Stimulated activated memory B cell treated with anti-CD40 and anti-IgM and Interleukin-4, amounts not matched to agents 10 μg/mL and 1 μg/mL and 100 μg/mL, for 72 hours (primary cell): Measurements from ENCODE around the gene GLRX3.

Source experiments
- ATAC-seq: fragments of 150-1000 bp; cut with Tn5 transposase; 2 replicates; pipeline ENCODE4 v1.10.0; 2021
- H3K27ac Mint-ChIP-seq: one replicate; pipeline ENCODE4 v1.8.0; 2022; ENCODE audit warnings: mild to moderate bottlenecking, mixed read lengths
- H3K27me3 Mint-ChIP-seq: one replicate; pipeline ENCODE4 v1.8.0; 2022; ENCODE audit warnings: mixed read lengths
- H3K36me3 Mint-ChIP-seq: one replicate; pipeline ENCODE4 v1.8.0; 2022; ENCODE audit warnings: mixed read lengths
- H3K4me1 Mint-ChIP-seq: one replicate; pipeline ENCODE4 v1.8.0; 2022; ENCODE audit warnings: mixed read lengths
- H3K4me3 Mint-ChIP-seq: one replicate; pipeline ENCODE4 v1.8.0; 2022; ENCODE audit warnings: mild to moderate bottlenecking, moderate library complexity, mixed read lengths
- H3K9me3 Mint-ChIP-seq: one replicate; pipeline ENCODE4 v1.8.0; 2022; ENCODE audit warnings: mixed read lengths

GLRX3 gene

GRCh38 chr10:130167193-130167592 lies 31.0 kb downstream of the GLRX3 start:
- Mint-ChIP-seq H3K4me3 (no peak overlapping the region), H3K27me3 (no peaks in the 10 kb centered on the region), H3K9me3 (no peaks in the 10 kb centered on the region), H3K27ac (no peak overlapping the region), H3K36me3 (peaks cover 63% of the 10 kb centered on the region), H3K4me1 (peaks cover 8% of the 10 kb centered on the region)
- no peak for ATAC-seq

GRCh38 chr10:130167707-130168106 lies 31.5 kb downstream of the GLRX3 start:
- Mint-ChIP-seq H3K4me1 (peaks cover 8% of the 10 kb centered on the region), H3K4me3 (no peak overlapping the region), H3K9me3 (no peaks in the 10 kb centered on the region), H3K36me3 (peaks cover 61% of the 10 kb centered on the region), H3K27me3 (no peaks in the 10 kb centered on the region), H3K27ac (no peak overlapping the region)
- no peak for ATAC-seq

DNA sequence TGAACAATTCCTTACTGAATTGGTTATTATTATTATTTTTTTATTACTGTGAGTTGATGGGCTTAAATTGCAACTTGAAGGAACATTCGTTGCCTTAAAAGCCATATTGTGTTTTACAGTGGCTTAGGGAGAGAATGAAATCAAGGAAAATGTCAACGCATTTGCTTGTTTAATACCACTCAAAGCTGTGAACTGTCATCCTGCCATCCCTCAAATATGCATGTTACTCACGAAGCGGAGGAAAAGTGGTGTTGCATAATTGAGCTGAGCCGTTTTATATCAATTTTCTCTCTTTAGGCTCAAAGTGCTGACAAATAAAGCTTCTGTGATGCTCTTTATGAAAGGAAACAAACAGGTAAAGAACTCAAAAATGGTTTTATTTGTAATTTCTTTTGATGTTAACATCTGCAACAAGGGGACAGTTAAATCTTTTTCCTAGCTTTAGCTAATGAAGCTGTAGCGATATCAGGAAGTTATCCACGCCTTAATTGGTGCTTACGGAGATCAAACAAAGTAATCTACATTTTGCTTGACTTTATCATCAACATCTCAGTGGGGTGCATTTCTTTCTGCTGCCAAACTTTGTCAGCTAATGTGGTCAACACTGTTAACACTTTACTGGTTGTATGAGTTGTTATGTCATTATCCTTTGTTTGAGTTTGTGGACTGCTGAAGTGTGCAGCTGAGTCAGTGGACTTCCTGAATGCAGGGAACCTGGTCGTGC lies 33.1 kb downstream of the GLRX3 start:
- no peak overlapping the region for H3K4me3 Mint-ChIP-seq
- ATAC-seq: no peak
- no peaks in the 10 kb centered on the region for H3K27me3 Mint-ChIP-seq
- H3K4me1 Mint-ChIP-seq: peaks cover 8% of the 10 kb centered on the region
- H3K27ac Mint-ChIP-seq: no peak overlapping the region
- peaks cover 70% of the 10 kb centered on the region for H3K36me3 Mint-ChIP-seq
- H3K9me3 Mint-ChIP-seq: no peaks in the 10 kb centered on the region

DNA sequence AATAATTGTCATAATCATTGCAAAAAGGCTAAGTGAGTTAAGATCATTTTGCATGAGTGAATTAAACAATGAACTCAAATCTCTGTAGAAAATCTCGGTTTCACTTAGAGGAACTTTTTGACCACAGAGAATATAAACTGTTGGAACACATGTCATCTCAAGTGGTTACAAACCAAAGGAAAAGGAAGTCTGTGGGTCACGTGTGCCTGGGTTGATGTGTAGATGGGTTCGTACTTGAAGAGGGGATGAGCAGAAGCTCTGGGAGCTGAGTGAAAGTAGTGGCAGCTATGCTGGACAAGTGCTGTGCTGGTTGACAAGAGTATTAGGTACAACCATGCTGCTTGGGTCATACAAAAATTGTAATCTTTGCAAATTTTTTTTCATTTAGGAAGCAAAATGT lies 35.0 kb downstream of the GLRX3 start:
- no peak for ATAC-seq

DNA sequence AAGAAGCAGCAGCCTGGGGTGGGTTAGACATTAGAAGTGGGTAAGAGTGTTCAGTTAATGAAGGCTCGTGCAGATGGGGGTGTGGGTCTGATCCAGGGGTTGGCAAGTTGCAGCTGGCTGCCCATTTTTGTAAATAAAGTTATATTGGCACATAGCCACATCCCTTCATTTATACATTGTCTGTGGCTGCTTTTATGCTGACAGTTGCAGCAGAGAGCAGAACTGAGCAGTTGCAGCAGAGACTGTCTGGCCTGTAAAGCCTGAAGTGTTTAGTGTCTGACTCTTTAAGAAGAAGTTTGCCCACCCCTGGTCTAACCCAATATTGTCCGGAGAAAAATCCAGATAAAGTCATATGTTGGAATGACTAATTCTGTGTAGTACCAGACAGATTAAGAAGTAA lies 38.1 kb downstream of the GLRX3 start:
- Mint-ChIP-seq H3K4me3 (no peak overlapping the region), H3K36me3 (peaks cover 60% of the 10 kb centered on the region), H3K27ac (no peak overlapping the region), H3K27me3 (no peaks in the 10 kb centered on the region), H3K9me3 (no peaks in the 10 kb centered on the region), H3K4me1 (peaks cover 8% of the 10 kb centered on the region)
- ATAC-seq: no peak

More for the DNA sequence above, 35.0 kb downstream of the GLRX3 start:
- Mint-ChIP-seq H3K27ac (no peak overlapping the region), H3K9me3 (no peaks in the 10 kb centered on the region), H3K36me3 (peaks cover 65% of the 10 kb centered on the region), H3K4me3 (no peak overlapping the region), H3K27me3 (no peaks in the 10 kb centered on the region), H3K4me1 (peaks cover 8% of the 10 kb centered on the region)

- no peak overlapping the region for H3K27ac Mint-ChIP-seq
- H3K9me3 Mint-ChIP-seq: no peaks in the 10 kb centered on the region
- no peak for ATAC-seq
- H3K36me3 Mint-ChIP-seq: peaks cover 60% of the 10 kb centered on the region
- H3K4me1 Mint-ChIP-seq: peaks cover 8% of the 10 kb centered on the region
- H3K4me3 Mint-ChIP-seq: no peak overlapping the region
- H3K27me3 Mint-ChIP-seq: no peaks in the 10 kb centered on the region
Observed at GRCh38 chr10:130175074-130175473, 38.9 kb downstream of the GLRX3 start.

- Mint-ChIP-seq H3K4me1 (no peaks in the 10 kb centered on the region), H3K9me3 (no peaks in the 10 kb centered on the region), H3K27ac (no peak overlapping the region), H3K36me3 (peaks cover 69% of the 10 kb centered on the region), H3K27me3 (no peaks in the 10 kb centered on the region), H3K4me3 (no peak overlapping the region)
- ATAC-seq: no peak
Observed at GRCh38 chr10:130177250-130177649, 41.1 kb downstream of the GLRX3 start.

- H3K4me1 Mint-ChIP-seq: no peaks in the 10 kb centered on the region
- no peaks in the 10 kb centered on the region for H3K9me3 Mint-ChIP-seq
- peaks cover 69% of the 10 kb centered on the region for H3K36me3 Mint-ChIP-seq
- H3K27me3 Mint-ChIP-seq: no peaks in the 10 kb centered on the region
- H3K4me3 Mint-ChIP-seq: no peak overlapping the region
- no peak overlapping the region for H3K27ac Mint-ChIP-seq
- ATAC-seq: no peak
Observed at GRCh38 chr10:130179640-130180039, 43.4 kb downstream of the GLRX3 start.

- peaks cover 69% of the 10 kb centered on the region for H3K36me3 Mint-ChIP-seq
- H3K4me1 Mint-ChIP-seq: no peaks in the 10 kb centered on the region
- H3K9me3 Mint-ChIP-seq: no peaks in the 10 kb centered on the region
- H3K27me3 Mint-ChIP-seq: no peaks in the 10 kb centered on the region
- no peak overlapping the region for H3K27ac Mint-ChIP-seq
- ATAC-seq: no peak
- no peak overlapping the region for H3K4me3 Mint-ChIP-seq
Observed at GRCh38 chr10:130180416-130180815, 44.2 kb downstream of the GLRX3 start.

- Mint-ChIP-seq H3K36me3 (peaks cover 74% of the 10 kb centered on the region), H3K4me3 (no peak overlapping the region), H3K9me3 (no peaks in the 10 kb centered on the region), H3K27me3 (no peaks in the 10 kb centered on the region), H3K27ac (no peak overlapping the region), H3K4me1 (peaks cover 4% of the 10 kb centered on the region)
- no peak for ATAC-seq
Observed at GRCh38 chr10:130181858-130182257, 45.7 kb downstream of the GLRX3 start.

GRCh38 chr10:130185591-130185990 lies 49.4 kb downstream of the GLRX3 start:
- peaks cover 25% of the 10 kb centered on the region for H3K4me1 Mint-ChIP-seq
- H3K27me3 Mint-ChIP-seq: no peaks in the 10 kb centered on the region
- H3K4me3 Mint-ChIP-seq: no peak overlapping the region
- peaks cover 66% of the 10 kb centered on the region for H3K36me3 Mint-ChIP-seq
- H3K9me3 Mint-ChIP-seq: no peaks in the 10 kb centered on the region
- peak overlapping the region; percentile 33 for H3K27ac Mint-ChIP-seq
- ATAC-seq: no peak

DNA sequence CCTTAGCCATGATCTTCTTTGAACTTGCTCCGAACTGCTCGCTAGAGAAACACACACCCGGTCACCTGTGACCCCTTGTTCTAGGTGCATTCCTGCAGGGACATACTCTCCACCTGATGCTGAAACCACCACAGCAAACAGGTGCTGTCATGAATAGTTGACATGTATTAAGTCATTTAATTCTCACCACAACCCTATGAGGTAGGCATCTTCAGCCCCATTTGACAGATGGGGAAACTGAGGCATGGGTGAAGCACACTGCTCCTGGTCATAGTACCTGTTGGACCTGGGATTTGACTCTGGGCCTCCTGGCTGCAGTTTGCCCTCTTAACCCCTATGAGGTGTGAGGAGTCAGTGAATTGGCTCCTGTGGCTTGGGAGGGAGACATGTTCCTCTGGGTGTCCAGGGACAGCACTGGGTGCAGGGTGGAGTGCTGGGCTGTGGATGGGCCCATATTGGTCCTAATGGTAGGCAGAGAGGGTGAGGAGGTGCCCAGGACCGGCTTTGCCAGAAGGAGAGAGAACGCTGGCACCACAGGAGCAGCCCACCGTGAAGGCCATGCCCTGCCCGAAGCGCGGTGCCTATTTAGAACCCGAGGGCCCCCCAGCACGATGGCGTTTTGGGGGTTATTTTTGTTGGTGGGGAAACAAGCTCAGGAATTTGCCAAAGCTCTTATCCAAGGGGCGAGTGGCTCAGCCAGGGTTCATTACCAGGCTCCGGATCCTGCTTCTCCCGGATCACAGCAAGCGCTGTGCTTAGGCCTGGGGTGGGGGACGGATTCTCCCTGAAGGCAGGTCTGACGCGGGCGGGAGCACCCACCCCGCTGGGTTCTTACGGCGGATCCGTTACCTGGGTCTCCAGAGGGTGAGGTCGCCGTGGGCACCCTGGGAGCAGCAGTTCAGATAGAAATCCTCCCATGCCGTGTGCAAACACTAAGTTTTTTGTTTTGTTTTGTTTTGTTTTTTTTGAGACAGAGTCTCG lies 52.3 kb downstream of the GLRX3 start:
- no peak for ATAC-seq
- Mint-ChIP-seq H3K27ac (no peak overlapping the region), H3K4me3 (no peak overlapping the region)

DNA sequence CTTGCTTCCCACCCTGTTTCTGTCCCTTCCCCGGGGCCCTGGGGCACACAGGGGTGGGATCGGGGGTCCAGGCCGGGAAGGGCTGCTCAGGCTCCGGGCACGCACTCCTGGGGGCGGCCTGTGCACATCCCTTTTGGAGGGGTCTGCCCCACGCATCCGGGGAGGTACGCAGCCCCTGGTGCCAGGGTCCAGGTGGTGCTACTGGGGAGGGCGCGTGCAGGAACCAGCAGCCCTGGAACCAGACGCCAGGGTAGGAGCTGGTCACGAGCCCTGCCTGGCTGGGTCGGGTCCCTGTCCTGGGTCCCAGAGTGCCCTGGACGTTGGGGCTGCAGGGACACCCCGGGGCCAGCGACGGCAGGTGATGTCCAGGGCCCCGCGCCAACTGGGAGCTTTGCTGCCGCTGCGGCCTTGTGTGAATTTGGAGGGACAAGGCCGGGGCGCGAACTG lies 53.4 kb downstream of the GLRX3 start:
- ATAC-seq: peak; percentile 21
- Mint-ChIP-seq H3K9me3 (no peaks in the 10 kb centered on the region), H3K27ac (no peak overlapping the region), H3K27me3 (peaks cover 31% of the 10 kb centered on the region), H3K4me3 (peak overlapping the region; percentile 52), H3K36me3 (peaks cover 51% of the 10 kb centered on the region), H3K4me1 (peaks cover 25% of the 10 kb centered on the region)

More for the DNA sequence above, 52.3 kb downstream of the GLRX3 start:
- Mint-ChIP-seq H3K4me1 (peaks cover 25% of the 10 kb centered on the region), H3K9me3 (no peaks in the 10 kb centered on the region), H3K27me3 (peaks cover 24% of the 10 kb centered on the region), H3K36me3 (peaks cover 50% of the 10 kb centered on the region)

DNA sequence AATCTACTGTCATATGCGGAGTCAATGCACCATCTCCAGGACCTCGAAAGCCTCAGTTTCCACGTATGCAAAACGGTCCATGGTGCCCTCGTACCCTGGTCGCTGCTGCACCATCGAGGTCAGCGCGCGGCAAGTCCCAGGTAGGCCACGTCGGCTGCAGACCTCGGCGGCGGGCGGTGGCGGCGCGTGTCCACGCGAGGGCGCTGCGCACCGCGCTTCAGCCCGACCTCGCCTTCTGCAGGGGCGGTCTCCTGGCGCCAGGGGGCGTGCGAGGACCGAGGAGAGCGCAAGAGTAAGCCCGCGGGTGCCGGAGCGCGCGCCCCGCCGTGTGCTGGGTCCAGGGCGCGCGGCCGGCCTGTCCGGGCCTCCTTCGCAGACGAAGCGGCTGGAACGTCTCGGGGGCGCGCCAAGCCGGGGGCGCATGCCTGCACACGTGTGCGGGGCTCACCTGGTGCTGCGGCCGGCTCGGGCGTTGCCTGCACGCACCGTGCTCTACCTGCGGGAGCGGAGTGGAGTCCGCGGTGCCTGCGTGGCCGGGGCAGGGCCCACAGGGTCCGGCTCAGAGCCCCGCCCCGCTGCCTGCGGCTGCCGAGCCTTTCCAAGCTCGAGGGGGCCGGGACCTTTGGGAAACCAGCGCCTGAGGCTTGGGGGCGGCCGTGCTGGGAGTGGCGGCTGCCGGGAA lies 54.0 kb downstream of the GLRX3 start:
- Mint-ChIP-seq H3K36me3 (peaks cover 46% of the 10 kb centered on the region), H3K4me1 (peaks cover 25% of the 10 kb centered on the region), H3K9me3 (no peaks in the 10 kb centered on the region), H3K27me3 (peaks cover 31% of the 10 kb centered on the region), H3K27ac (no peak overlapping the region), H3K4me3 (peak overlapping the region; percentile 16)
- ATAC-seq: peak; percentile 90

DNA sequence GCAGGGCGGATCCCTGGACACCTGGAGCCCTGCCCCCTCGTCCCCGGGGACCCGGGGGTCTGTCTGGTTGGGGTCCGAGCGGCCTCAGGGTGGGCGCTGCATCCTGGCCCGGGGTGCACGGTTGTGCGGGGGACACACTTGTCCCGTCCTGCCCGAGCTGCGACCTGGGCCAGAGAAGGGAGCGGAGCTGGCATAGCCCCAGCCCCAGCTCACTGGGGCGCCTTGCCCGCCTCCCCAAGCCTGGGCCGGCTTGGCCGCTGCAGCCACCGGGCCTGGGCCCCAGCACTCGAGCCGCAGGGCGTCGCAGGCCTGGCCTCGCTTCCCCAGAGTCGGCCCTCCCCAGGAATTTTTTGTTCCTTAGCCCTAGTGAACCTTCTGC lies 54.5 kb downstream of the GLRX3 start:
- Mint-ChIP-seq H3K27ac (no peak overlapping the region), H3K9me3 (no peaks in the 10 kb centered on the region), H3K4me1 (peaks cover 25% of the 10 kb centered on the region), H3K27me3 (peaks cover 31% of the 10 kb centered on the region), H3K4me3 (no peak overlapping the region), H3K36me3 (peaks cover 41% of the 10 kb centered on the region)
- no peak for ATAC-seq
